Esophagus muscularis mucosa (tissue), 3 donors: ENCODE data around the gene RANBP3.

Experiments used
- POLR2A ChIP-seq: fragments of 450-650 bp; IDR thresholded peaks from one replicate; pipeline ENCODE4 v1.6.1; 2017; ENCODE audit warnings: antibody characterized with exemption, moderate library complexity, mild to moderate bottlenecking, low read depth
- POLR2AphosphoS5 ChIP-seq, 2 donors: sonication (generic); formaldehyde crosslinking; IDR thresholded peaks; one replicate each; pipeline ENCODE4 v1.6.1; 2017; ENCODE audit warnings: antibody characterized with exemption in 2 of 2
- TF ChIP-seq, protein P1 (sequence below), 3 experiments: fragments of 200-600 bp in 2 of 3; fragments of 450-650 bp in 1 of 3; sonication (generic) in 2 of 3; IDR thresholded peaks; one replicate each; pipeline ENCODE4 v1.5.1; 2017 to 2019; ENCODE audit warnings: antibody characterized with exemption in 3 of 3, mild to moderate bottlenecking in 2 of 3, moderate library complexity in 1 of 3

GRCh38 chr19:5915782-5916165 is 62.2 kb downstream of the RANBP3 start:
- TF ChIP-seq, protein P1, sequence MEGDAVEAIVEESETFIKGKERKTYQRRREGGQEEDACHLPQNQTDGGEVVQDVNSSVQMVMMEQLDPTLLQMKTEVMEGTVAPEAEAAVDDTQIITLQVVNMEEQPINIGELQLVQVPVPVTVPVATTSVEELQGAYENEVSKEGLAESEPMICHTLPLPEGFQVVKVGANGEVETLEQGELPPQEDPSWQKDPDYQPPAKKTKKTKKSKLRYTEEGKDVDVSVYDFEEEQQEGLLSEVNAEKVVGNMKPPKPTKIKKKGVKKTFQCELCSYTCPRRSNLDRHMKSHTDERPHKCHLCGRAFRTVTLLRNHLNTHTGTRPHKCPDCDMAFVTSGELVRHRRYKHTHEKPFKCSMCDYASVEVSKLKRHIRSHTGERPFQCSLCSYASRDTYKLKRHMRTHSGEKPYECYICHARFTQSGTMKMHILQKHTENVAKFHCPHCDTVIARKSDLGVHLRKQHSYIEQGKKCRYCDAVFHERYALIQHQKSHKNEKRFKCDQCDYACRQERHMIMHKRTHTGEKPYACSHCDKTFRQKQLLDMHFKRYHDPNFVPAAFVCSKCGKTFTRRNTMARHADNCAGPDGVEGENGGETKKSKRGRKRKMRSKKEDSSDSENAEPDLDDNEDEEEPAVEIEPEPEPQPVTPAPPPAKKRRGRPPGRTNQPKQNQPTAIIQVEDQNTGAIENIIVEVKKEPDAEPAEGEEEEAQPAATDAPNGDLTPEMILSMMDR (IDR thresholded peaks at IDR 0.05) = no peak
- TF ChIP-seq POLR2AphosphoS5 (IDR thresholded peaks at IDR 0.05) (no peak), POLR2A (no peak)
